ENCODE data around the gene CRKL.

Gene CRKL

DNA sequence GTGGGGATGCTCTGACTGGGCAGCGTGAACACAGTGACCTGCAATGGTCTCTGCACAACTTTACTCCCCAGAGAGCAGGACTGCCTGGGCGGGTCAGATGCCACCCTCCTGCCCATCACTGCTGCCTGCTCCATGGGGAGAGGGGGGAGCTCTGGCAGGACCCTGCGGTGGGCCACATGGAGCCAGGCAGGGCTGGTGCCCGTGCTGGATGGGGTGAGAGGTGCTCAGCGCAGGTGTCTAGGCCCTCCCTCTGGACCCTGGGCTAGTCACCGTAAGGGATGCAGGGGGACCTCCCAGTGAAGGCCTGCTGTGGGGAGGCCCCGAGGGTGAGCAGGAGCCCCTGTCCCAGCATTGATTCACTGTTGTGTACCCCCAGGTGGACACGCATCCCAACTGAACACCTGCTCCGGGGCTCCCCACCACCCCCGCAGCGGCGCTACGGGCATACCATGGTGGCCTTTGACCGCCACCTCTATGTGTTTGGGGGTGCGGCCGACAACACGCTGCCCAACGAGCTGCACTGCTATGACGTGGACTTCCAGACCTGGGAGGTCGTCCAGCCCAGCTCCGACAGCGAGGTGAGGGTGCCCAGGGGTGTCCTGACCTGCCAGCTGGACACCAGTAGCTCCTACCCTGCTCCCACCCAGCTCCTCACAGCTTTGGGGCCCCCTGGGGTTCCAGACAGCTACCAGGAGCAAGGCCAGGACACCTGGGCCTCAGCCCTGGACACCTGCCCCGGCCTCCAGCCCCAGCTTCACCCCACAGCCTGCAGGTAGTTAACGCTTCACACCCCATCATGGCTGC lies 74.2 kb downstream of the CRKL start:
- DNase-seq (ENCODE audit: low spot score in 2 of 2) = no peak
- ATAC-seq (replicated peaks; ENCODE audit: extremely low read depth, poor library complexity, severe bottlenecking) = no peak
- H3K27me3 Mint-ChIP-seq = no peaks in the 10 kb centered on the region
- no peak overlapping the region for H3K27ac Mint-ChIP-seq (ENCODE audit: low read depth)
- H3K4me1 Mint-ChIP-seq = no peaks in the 10 kb centered on the region
- H3K4me3 Mint-ChIP-seq = no peak overlapping the region
- peaks cover 19% of the 10 kb centered on the region for H3K36me3 Mint-ChIP-seq (ENCODE audit: insufficient read depth)
- no peaks in the 10 kb centered on the region for H3K9me3 Mint-ChIP-seq

DNA sequence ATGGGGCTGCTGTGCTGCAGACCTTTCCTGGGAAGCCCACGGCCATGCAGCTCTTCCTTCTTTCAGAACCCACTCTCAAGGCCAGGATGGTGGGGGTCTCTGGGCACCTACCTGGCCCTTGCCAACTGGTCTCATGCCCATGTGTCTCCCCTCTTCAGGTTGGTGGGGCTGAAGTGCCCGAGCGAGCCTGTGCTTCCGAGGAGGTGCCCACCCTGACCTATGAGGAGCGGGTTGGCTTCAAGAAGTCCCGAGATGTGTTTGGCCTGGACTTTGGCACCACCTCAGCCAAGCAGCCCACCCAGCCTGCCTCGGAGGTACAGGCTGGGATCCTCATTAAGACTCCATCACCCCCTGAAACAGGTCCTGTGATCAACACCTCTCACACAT lies 74.8 kb downstream of the CRKL start:
- H3K4me3 Mint-ChIP-seq = no peak overlapping the region
- ATAC-seq (replicated peaks; ENCODE audit: extremely low read depth, poor library complexity, severe bottlenecking) = no peak
- peaks cover 15% of the 10 kb centered on the region for H3K36me3 Mint-ChIP-seq (ENCODE audit: insufficient read depth)
- H3K27ac Mint-ChIP-seq (ENCODE audit: low read depth) = no peak overlapping the region
- DNase-seq (ENCODE audit: low spot score in 2 of 2) = no peak
- H3K4me1 Mint-ChIP-seq = no peaks in the 10 kb centered on the region
- H3K27me3 Mint-ChIP-seq = no peaks in the 10 kb centered on the region
- no peaks in the 10 kb centered on the region for H3K9me3 Mint-ChIP-seq

DNA sequence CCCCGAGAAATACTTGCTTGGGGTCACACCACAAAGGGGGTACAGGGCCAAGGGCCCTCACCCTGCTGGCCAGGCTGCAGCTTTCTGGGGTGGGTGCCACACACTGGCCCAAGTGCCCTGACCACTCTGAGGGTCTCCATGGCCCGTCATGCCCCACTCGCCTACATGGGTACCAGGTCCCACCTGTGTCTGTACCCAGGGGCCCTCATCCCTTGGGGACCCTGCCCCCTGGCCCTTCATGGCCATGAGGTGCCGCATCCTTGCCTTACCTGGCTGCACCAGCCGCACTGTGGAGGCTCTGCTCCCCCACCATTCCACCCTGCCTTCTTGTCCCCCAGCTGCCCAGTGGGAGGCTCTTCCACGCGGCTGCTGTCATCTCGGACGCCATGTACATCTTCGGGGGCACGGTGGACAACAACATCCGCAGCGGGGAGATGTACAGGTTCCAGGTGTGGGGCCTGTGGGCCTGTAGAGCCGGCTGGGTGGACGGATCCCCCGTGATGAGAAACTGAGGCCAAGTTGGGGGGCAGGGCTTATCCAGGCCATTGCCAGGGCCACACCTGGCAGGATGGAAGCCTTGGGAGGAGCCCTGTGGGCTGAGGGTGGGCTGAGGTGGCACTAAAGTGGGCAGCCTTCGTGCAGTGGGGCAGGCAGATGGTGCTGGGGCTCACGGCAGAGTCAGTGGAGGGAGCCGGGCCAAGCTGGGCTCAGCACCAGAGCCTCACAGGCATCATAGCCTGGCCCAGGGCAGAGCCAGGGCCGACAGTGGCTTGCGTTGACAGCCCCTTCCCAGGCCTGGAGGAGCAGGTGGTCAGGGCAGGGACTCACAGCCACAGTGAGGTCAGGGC lies 75.5 kb downstream of the CRKL start:
- Mint-ChIP-seq H3K4me3 (no peak overlapping the region), H3K9me3 (no peaks in the 10 kb centered on the region), H3K27me3 (no peaks in the 10 kb centered on the region), H3K27ac (ENCODE audit: low read depth) (no peak overlapping the region), H3K36me3 (ENCODE audit: insufficient read depth) (peaks cover 10% of the 10 kb centered on the region), H3K4me1 (no peaks in the 10 kb centered on the region)
- DNase-seq (ENCODE audit: low spot score in 2 of 2) = no peak
- ATAC-seq (replicated peaks; ENCODE audit: extremely low read depth, poor library complexity, severe bottlenecking) = no peak

DNA sequence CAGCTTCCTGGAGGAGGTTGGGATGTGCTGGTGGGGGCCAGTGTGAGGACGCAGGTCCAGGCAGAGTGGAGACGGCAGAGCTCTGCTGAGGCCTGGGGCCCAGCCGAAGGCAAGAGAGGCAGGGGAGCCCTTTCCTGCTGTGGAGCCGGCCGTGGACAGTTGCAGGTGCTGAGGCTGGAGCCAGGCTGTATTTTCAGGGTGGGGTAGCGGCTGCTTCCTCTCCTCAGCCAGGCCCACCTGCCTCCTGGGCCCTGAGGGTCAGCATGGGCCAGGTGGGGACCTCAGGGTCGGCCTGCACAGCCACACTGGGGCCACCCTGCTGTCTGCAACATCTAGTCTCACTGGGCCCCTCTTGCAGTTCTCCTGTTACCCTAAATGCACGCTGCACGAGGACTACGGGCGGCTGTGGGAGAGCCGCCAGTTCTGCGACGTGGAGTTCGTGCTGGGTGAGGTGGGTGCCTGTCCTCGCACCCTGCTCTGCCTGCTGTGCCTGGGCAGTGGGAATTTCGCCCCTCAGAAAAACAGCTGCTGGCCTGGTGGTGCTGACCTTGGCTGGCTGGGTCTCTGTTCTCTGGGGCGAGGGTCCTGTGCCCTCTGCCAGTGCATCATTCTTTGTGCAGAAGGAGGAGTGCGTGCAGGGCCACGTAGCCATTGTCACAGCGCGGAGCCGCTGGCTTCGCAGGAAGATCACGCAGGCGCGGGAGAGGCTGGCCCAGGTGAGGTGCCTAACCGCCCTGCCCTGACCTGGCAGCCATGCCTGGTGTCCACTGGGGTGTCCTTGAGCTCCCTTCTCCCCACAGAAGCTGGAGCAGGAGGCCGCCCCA lies 76.3 kb downstream of the CRKL start:
- H3K36me3 Mint-ChIP-seq (ENCODE audit: insufficient read depth) = peaks cover 14% of the 10 kb centered on the region
- no peaks in the 10 kb centered on the region for H3K27me3 Mint-ChIP-seq

DNA sequence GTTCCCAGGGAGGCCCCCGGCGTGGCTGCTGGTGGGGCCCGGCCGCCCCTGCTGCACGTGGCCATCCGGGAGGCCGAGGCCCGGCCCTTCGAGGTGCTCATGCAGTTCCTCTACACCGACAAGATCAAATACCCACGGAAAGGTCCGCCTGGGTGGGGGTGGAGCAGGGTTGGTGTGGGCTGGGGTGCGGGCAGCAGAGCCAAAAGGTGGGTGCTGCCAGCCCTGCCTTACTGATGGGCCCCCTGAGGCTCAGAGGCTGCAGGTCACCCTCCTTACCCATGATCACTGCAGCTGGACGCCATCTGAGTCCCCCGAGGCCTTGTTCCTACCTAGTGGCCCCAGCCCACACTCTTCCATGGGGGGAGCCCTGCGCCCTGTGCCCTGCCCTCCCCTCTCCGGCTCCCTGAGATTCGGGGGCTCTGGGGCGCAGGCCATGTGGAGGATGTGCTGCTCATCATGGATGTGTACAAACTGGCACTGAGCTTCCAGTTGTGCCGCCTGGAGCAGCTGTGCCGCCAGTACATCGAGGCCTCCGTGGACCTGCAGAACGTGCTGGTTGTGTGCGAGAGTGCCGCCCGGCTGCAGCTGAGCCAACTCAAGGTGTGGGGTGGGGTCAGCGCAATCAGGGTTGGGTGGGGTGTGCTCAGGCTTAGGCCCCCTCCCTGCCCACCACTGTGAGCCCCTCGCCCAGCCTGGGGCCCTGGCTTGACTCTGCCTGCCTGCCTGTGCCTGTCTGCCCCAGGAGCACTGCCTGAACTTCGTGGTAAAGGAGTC lies 77.1 kb downstream of the CRKL start:
- DNase-seq (ENCODE audit: low spot score in 2 of 2) (no peak), ATAC-seq (replicated peaks; ENCODE audit: extremely low read depth, poor library complexity, severe bottlenecking) (no peak)
- Mint-ChIP-seq H3K9me3 (no peaks in the 10 kb centered on the region), H3K36me3 (ENCODE audit: insufficient read depth) (peaks cover 14% of the 10 kb centered on the region), H3K27ac (ENCODE audit: low read depth) (no peak overlapping the region), H3K27me3 (no peaks in the 10 kb centered on the region), H3K4me1 (no peaks in the 10 kb centered on the region), H3K4me3 (no peak overlapping the region)

More for the DNA sequence above, 76.3 kb downstream of the CRKL start:
- ATAC-seq (replicated peaks; ENCODE audit: extremely low read depth, poor library complexity, severe bottlenecking) (no peak), DNase-seq (ENCODE audit: low spot score in 2 of 2) (no peak)
- Mint-ChIP-seq H3K4me1 (no peaks in the 10 kb centered on the region), H3K9me3 (no peaks in the 10 kb centered on the region), H3K4me3 (no peak overlapping the region), H3K27ac (ENCODE audit: low read depth) (no peak overlapping the region)

DNA sequence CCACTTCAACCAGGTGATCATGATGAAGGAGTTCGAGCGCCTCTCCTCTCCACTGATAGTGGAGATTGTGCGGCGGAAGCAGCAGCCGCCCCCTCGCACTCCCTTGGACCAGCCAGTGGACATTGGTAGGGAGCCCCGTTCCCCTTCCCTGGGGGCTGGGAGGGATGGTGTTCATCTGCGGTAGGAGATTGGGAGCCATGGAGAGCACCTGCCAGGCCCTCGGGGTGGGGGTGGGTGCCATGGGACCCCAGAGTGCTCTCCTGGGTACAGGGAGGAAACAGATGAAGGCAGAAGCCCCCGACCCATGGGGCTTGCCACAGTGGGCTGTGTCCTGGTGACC lies 77.7 kb downstream of the CRKL start:
- H3K4me1 Mint-ChIP-seq = no peaks in the 10 kb centered on the region
- DNase-seq (ENCODE audit: low spot score in 2 of 2) (no peak), ATAC-seq (replicated peaks; ENCODE audit: extremely low read depth, poor library complexity, severe bottlenecking) (no peak)
- peaks cover 14% of the 10 kb centered on the region for H3K36me3 Mint-ChIP-seq (ENCODE audit: insufficient read depth)
- no peak overlapping the region for H3K27ac Mint-ChIP-seq (ENCODE audit: low read depth)
- H3K4me3 Mint-ChIP-seq = no peak overlapping the region
- H3K9me3 Mint-ChIP-seq = no peaks in the 10 kb centered on the region
- H3K27me3 Mint-ChIP-seq = no peaks in the 10 kb centered on the region

DNA sequence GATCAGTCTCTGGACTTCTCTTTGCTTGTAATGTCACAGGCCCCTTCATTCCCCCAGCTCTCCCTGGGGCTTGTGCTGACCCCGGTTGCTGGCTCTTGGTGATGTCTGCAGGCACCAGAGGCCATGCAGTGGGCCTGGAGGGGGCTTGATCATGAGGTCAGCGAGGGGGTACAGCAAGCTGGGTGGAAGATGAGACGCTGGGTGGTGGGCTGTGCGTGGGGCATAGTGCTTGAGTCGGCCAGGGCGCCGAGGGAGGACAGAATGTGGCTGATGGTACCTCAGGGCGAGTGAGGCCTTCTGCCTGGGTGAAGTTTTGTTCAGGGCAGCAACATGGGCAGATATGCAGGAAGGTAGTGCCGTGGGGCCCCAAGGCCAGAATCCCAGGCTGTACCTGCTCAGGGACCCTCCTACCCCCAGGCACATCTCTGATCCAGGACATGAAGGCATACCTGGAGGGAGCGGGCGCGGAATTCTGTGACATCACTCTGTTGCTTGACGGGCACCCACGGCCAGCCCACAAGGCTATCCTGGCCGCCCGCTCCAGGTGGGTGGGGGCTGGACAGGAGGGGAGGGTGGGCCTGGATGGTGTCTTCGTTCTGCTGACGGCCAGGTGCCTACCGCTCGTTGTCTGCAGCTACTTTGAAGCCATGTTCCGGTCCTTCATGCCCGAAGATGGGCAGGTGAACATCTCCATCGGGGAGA lies 78.3 kb downstream of the CRKL start:
- ATAC-seq (replicated peaks; ENCODE audit: extremely low read depth, poor library complexity, severe bottlenecking) (no peak), DNase-seq (ENCODE audit: low spot score in 2 of 2) (no peak)
- peaks cover 6% of the 10 kb centered on the region for H3K4me1 Mint-ChIP-seq
- no peak overlapping the region for H3K4me3 Mint-ChIP-seq
- H3K36me3 Mint-ChIP-seq (ENCODE audit: insufficient read depth) = peaks cover 17% of the 10 kb centered on the region
- H3K27me3 Mint-ChIP-seq = no peaks in the 10 kb centered on the region
- no peak overlapping the region for H3K27ac Mint-ChIP-seq (ENCODE audit: low read depth)
- H3K9me3 Mint-ChIP-seq = no peaks in the 10 kb centered on the region

DNA sequence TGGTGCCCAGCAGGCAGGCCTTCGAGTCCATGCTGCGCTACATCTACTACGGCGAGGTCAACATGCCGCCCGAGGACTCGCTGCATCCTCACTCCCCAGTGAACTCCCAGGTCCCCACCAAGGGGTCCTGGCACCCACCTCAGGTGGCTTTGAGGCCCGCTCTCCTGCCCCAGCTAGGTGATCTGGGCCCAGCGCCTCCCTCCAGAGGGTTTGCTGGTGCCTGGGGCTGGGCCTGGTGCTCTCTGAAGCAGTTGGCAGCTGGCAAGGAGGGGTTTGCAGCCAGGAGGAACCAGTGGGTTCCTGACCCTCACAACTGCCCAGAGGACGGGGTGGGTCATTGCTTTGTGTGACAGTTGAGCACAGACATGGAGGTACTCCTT lies 78.8 kb downstream of the CRKL start:
- Mint-ChIP-seq H3K27ac (ENCODE audit: low read depth) (peak overlapping the region; percentile 35), H3K9me3 (no peaks in the 10 kb centered on the region), H3K27me3 (no peaks in the 10 kb centered on the region), H3K4me1 (peaks cover 8% of the 10 kb centered on the region), H3K36me3 (ENCODE audit: insufficient read depth) (peaks cover 18% of the 10 kb centered on the region), H3K4me3 (no peak overlapping the region)
- ATAC-seq (replicated peaks; ENCODE audit: extremely low read depth, poor library complexity, severe bottlenecking) = no peak
- DNase-seq (ENCODE audit: low spot score in 2 of 2) = no peak

DNA sequence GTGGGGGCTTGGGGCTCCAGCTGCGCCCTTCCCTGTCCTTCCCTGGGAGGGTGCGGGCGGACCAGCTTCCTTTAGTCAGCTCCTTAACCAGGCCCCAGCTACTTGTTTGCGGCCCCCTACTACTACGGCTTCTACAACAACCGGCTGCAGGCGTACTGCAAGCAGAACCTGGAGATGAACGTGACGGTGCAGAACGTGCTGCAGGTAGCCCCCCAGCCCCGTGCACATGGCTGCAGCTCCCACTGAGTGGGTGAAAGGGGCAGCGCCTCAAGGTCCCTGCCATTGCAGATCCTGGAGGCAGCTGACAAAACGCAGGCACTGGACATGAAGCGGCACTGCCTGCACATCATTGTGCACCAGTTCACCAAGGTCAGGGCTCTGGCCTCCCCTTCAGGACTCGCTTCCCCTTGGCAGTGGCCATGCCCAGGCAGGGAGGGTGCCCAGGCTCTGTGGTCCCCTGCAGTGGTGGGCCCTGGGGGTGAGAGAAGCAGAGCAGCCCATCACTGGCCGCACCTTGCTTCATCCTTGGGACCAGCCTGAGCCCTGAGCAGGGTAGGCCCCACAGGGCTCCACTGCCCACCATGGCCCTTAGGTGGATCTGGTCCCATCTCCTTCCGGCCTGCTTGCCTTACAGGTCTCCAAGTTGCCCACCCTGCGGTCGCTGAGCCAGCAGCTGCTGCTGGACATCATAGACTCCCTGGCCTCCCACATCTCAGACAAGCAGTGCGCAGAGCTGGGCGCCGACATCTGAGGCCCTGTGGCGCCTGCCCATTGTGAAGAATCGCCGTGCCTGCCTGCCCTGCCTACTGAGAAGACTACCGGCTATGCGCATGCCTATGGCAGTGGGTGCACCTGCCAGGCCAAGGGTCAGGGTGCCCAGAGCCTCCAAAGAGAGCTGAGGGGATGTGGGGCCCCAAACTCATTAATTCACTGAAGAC lies 79.7 kb downstream of the CRKL start:
- DNase-seq (ENCODE audit: low spot score in 2 of 2) = no peak
- H3K27ac Mint-ChIP-seq (ENCODE audit: low read depth) = peak overlapping the region; percentile 35
- no peak overlapping the region for H3K4me3 Mint-ChIP-seq
- peaks cover 17% of the 10 kb centered on the region for H3K4me1 Mint-ChIP-seq
- peaks cover 24% of the 10 kb centered on the region for H3K36me3 Mint-ChIP-seq (ENCODE audit: insufficient read depth)
- no peaks in the 10 kb centered on the region for H3K9me3 Mint-ChIP-seq
- no peak for ATAC-seq (replicated peaks; ENCODE audit: extremely low read depth, poor library complexity, severe bottlenecking)
- no peaks in the 10 kb centered on the region for H3K27me3 Mint-ChIP-seq

DNA sequence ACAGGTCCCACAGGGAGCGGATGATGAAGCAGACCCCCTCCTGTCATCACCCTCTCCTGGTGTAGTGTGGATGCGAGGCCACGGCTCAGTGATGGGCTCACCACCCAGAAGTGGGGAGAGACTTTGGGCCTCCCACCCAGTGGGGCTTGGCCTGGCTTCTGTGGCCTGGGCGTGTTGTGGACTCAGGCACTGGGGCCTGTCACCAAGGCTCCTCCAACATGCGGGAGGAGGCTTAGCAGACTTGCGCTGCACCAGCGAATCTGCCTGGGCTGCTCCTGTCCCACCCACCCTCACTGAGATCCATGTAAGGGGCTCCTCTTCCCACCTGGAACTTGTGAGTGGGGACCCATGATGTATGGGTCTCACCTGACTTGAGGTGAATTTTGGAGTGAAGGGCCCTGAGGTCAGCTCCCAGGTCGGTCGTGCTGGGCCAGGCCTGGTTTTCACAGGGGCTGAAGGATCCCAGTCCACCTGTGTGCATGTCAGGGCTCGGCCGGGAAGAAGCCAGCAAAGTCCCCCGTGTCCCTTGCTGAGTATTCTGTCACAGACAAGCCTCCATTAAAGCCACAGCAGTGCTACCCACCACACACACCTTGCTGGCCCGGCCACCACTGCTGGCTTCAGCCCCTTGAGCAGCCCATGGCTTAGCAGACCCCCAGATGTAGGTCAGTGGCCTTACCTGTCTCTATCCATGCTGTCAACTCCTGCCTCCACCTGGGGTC lies 80.5 kb downstream of the CRKL start:
- Mint-ChIP-seq H3K27me3 (no peaks in the 10 kb centered on the region), H3K4me3 (no peak overlapping the region), H3K36me3 (ENCODE audit: insufficient read depth) (peaks cover 30% of the 10 kb centered on the region), H3K4me1 (peaks cover 21% of the 10 kb centered on the region), H3K9me3 (no peaks in the 10 kb centered on the region), H3K27ac (ENCODE audit: low read depth) (no peak overlapping the region)
- ATAC-seq (replicated peaks; ENCODE audit: extremely low read depth, poor library complexity, severe bottlenecking) (no peak), DNase-seq (ENCODE audit: low spot score in 2 of 2) (no peak)

All from central memory CD8-positive, alpha-beta T cell (primary cell).